ENCODE data around the gene ITIH4.

Gene ITIH4

GRCh38 chr3:52839892-52840545, 9.5 kb upstream of the ITIH4 start:
- Histone ChIP-seq H3K9me3 (ENCODE audit: insufficient read depth, low read depth, low read length) (no peaks in the 10 kb centered on the region), H3K4me1 (ENCODE audit: insufficient read depth, low read length) (no peaks in the 10 kb centered on the region), H3K27me3 (ENCODE audit: insufficient read depth, low read length) (no peaks in the 10 kb centered on the region), H3K4me3 (ENCODE audit: low read length) (no peak overlapping the region), H3K36me3 (ENCODE audit: insufficient read depth, low read depth, low read length) (peaks cover 18% of the 10 kb centered on the region; the same call in 1 of the 2 replicates), H3K9ac (ENCODE audit: low read depth, low read length) (no peak overlapping the region), H3K27ac (ENCODE audit: low read length) (no peak overlapping the region)

GRCh38 chr3:52839268-52839575, 8.8 kb upstream of the ITIH4 start:
- H3K4me1 ChIP-seq (ENCODE audit: insufficient read depth, low read length) = no peaks in the 10 kb centered on the region
- no peaks in the 10 kb centered on the region for H3K9me3 ChIP-seq (ENCODE audit: insufficient read depth, low read depth, low read length)

GRCh38 chr3:52838561-52839267, 8.2 kb upstream of the ITIH4 start:
- Histone ChIP-seq H3K9me3 (ENCODE audit: insufficient read depth, low read depth, low read length) (no peaks in the 10 kb centered on the region), H3K4me3 (ENCODE audit: low read length) (no peak overlapping the region), H3K27me3 (ENCODE audit: insufficient read depth, low read length) (no peaks in the 10 kb centered on the region), H3K4me1 (ENCODE audit: insufficient read depth, low read length) (no peaks in the 10 kb centered on the region), H3K27ac (ENCODE audit: low read length) (no peak overlapping the region), H3K9ac (ENCODE audit: low read depth, low read length) (no peak overlapping the region), H3K36me3 (ENCODE audit: insufficient read depth, low read depth, low read length) (peaks cover 18% of the 10 kb centered on the region; the same call in 1 of the 2 replicates)

More at GRCh38 chr3:52839268-52839575, 8.8 kb upstream of the ITIH4 start:
- no peak overlapping the region for H3K9ac ChIP-seq (ENCODE audit: low read depth, low read length)
- H3K27me3 ChIP-seq (ENCODE audit: insufficient read depth, low read length) = no peaks in the 10 kb centered on the region
- H3K36me3 ChIP-seq (ENCODE audit: insufficient read depth, low read depth, low read length) = peaks cover 18% of the 10 kb centered on the region; the same call in 1 of the 2 replicates
- no peak overlapping the region for H3K4me3 ChIP-seq (ENCODE audit: low read length)
- H3K27ac ChIP-seq (ENCODE audit: low read length) = no peak overlapping the region

DNA sequence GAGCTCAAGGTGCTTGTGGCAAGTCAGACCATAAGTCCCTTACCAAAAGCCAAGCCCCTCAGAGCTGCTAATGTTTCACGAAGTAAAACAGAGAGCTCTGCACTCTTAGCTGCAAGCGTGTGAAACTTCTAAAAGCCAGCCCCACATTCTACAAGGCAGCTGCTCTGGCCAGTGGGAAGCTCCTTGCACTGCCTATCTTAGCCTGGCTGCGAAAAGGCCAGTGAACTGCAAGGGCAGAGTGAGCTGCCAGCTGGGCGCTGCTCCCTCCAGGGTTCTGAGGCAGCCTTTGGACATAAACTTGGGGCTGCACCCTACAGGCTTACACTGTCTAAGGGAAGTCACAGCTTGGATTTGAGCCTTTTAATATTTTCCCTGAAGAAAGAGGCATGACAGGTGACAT, 6.5 kb upstream of the ITIH4 start:
- no peaks in the 10 kb centered on the region for H3K4me1 ChIP-seq (ENCODE audit: insufficient read depth, low read length)
- no peak overlapping the region; the same call in 1 of the 2 replicates for H3K9ac ChIP-seq (ENCODE audit: low read depth, low read length)
- H3K36me3 ChIP-seq (ENCODE audit: insufficient read depth, low read depth, low read length) = peaks cover 10% of the 10 kb centered on the region; the same call in 1 of the 2 replicates
- H3K9me3 ChIP-seq (ENCODE audit: insufficient read depth, low read depth, low read length) = no peaks in the 10 kb centered on the region
- no peak overlapping the region for H3K4me3 ChIP-seq (ENCODE audit: low read length)
- H3K27me3 ChIP-seq (ENCODE audit: insufficient read depth, low read length) = no peaks in the 10 kb centered on the region
- no peak overlapping the region for H3K27ac ChIP-seq (ENCODE audit: low read length)

DNA sequence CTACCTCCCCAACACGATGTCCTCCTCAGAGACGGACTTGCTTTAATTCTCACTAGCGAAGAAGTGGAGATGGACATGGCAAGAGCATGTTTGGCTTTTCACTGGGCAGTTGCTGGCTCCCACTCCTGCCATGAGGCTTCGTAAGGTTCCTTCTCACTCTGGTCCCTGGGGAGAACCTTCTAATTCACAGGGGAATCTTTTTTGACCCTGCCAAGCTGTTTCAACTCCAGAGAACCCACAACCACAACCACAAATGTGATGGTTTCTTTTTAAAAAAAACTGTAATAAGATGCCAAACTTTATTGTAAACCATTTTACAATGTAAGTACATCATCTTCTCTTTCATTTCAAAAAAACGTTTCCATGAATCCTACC, 6.0 kb upstream of the ITIH4 start:
- no peaks in the 10 kb centered on the region for H3K9me3 ChIP-seq (ENCODE audit: insufficient read depth, low read depth, low read length)
- H3K4me3 ChIP-seq (ENCODE audit: low read length) = no peak overlapping the region
- peaks cover 6% of the 10 kb centered on the region; the same call in 1 of the 2 replicates for H3K36me3 ChIP-seq (ENCODE audit: insufficient read depth, low read depth, low read length)
- H3K9ac ChIP-seq (ENCODE audit: low read depth, low read length) = no peak overlapping the region; the same call in 1 of the 2 replicates
- H3K4me1 ChIP-seq (ENCODE audit: insufficient read depth, low read length) = no peaks in the 10 kb centered on the region
- H3K27me3 ChIP-seq (ENCODE audit: insufficient read depth, low read length) = no peaks in the 10 kb centered on the region
- no peak overlapping the region for H3K27ac ChIP-seq (ENCODE audit: low read length)

DNA sequence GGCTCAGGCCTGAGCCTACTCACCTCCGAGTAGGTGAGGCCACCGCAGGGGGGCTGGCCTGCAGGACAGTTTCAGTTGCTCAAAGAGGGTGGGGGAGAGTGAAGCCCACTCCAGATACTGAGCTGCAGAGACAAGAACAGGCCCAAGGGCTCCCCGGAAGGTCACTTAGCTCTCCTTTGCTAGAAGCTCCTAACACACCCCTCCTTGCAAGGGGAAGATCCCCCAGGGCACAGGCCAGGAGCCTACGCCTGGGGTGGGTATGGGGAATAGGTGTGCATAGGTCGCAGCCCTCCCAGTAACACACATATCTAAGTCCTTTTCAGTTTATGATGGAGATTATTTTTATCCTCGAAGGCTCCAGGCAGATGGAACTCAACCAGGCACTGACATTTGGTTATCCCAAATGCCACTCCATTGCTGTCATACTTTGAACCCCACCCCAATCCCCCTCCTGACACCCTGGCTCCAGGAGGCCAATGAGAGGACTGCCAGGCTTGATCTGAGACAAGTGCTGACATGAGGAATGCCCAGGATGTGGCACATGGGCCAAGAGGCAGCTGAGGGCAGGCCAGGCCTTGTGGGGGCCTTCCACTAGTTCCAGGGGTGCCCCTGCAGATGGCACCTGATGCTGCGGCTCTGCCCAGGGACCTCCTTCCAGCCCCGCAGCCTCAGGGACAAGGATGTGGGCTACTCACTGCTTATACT, 5.4 kb upstream of the ITIH4 start:
- no peaks in the 10 kb centered on the region for H3K9me3 ChIP-seq (ENCODE audit: insufficient read depth, low read depth, low read length)
- H3K36me3 ChIP-seq (ENCODE audit: insufficient read depth, low read depth, low read length) = peaks cover under 1% of the 10 kb centered on the region; the same call in 1 of the 2 replicates
- no peaks in the 10 kb centered on the region for H3K27me3 ChIP-seq (ENCODE audit: insufficient read depth, low read length)
- no peak overlapping the region for H3K9ac ChIP-seq (ENCODE audit: low read depth, low read length)
- H3K4me1 ChIP-seq (ENCODE audit: insufficient read depth, low read length) = no peaks in the 10 kb centered on the region
- H3K27ac ChIP-seq (ENCODE audit: low read length) = no peak overlapping the region
- no peak overlapping the region for H3K4me3 ChIP-seq (ENCODE audit: low read length)

GRCh38 chr3:52834871-52835501, 4.5 kb upstream of the ITIH4 start, which contains the start of gene MUSTN1:
MUSTN1 (minus strand) TSS chr3:52835019; CDS start chr3:52834948, 71 bp downstream.
- Histone ChIP-seq H3K9me3 (ENCODE audit: insufficient read depth, low read depth, low read length) (no peaks in the 10 kb centered on the region), H3K4me3 (ENCODE audit: low read length) (no peak within 1 kb of the TSS), H3K27ac (ENCODE audit: low read length) (no peak within 1 kb of the TSS), H3K9ac (ENCODE audit: low read depth, low read length) (no peak within 1 kb of the TSS), H3K4me1 (ENCODE audit: insufficient read depth, low read length) (no peaks in the 10 kb centered on the region), H3K36me3 (ENCODE audit: insufficient read depth, low read depth, low read length) (no peaks in the 10 kb centered on the region; the same call in 1 of the 2 replicates), H3K27me3 (ENCODE audit: insufficient read depth, low read length) (no peaks in the 10 kb centered on the region)

DNA sequence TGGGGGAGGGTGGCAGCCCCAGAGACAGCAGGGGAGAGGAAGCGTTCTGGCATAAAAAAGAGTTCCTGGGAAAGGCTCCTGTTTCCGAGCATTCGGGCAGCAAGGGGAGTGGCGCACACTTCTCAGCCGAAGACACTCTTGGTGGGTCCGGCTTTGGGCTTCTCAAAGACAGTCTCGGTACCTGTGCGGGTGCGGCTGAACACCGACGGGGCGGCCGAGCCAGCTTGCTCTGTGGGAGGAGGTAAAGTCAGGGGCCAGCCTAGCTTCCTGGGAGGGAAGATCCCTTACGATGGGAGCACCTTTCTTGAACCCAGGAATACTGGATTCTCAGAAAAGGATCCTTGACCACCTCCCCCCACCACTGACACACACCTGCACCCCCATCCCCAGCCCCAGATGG, 2.7 kb upstream of the ITIH4 start:
- Histone ChIP-seq H3K27ac (ENCODE audit: low read length) (no peak overlapping the region), H3K4me3 (ENCODE audit: low read length) (no peak overlapping the region), H3K9me3 (ENCODE audit: insufficient read depth, low read depth, low read length) (no peaks in the 10 kb centered on the region), H3K27me3 (ENCODE audit: insufficient read depth, low read length) (no peaks in the 10 kb centered on the region), H3K36me3 (ENCODE audit: insufficient read depth, low read depth, low read length) (no peaks in the 10 kb centered on the region; the same call in 1 of the 2 replicates), H3K4me1 (ENCODE audit: insufficient read depth, low read length) (no peaks in the 10 kb centered on the region), H3K9ac (ENCODE audit: low read depth, low read length) (no peak overlapping the region)

DNA sequence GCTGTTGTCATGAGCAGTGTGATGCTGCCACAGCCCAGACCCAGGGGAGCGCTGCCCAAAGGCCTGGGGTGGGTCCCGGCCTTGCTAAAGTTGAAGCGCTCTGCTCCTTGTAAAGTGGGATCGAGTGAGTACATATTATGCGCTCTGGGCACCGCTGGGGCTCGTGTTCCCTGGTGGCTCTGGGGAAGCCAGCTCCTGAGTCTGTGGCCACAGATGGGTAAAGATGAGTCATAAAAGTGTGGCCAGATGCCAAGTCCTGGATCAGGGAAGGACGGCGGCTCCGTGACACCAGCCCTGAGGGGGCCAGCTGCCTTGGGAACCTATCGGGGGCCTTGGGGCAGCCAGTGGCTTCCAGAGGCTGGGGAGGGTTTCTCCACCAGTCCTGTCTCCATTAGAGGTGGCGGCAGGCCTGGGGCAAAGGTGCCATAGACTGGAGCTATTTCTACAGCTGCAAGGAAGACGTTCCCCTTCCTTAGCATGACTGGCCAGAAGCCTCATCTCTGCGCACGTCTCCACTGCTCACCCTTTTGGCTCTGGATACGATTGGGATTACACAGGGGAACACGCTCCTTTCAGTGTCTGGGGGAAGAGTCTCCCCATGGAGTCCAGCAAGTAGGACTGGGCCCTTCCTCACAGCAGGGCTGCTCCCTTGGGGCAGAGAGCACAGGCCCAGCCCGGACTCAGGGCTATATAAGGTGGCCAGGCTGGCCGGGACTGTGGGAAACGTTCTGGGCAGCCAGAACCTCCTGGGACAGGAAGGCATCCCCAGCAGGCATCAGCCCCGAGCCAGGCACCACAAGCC, 1.2 kb upstream of the ITIH4 start:
- Histone ChIP-seq H3K4me1 (ENCODE audit: insufficient read depth, low read length) (no peaks in the 10 kb centered on the region), H3K9me3 (ENCODE audit: insufficient read depth, low read depth, low read length) (no peaks in the 10 kb centered on the region), H3K4me3 (ENCODE audit: low read length) (no peak overlapping the region), H3K9ac (ENCODE audit: low read depth, low read length) (no peak overlapping the region), H3K36me3 (ENCODE audit: insufficient read depth, low read depth, low read length) (no peaks in the 10 kb centered on the region; the same call in 1 of the 2 replicates), H3K27me3 (ENCODE audit: insufficient read depth, low read length) (no peaks in the 10 kb centered on the region), H3K27ac (ENCODE audit: low read length) (no peak overlapping the region)

DNA sequence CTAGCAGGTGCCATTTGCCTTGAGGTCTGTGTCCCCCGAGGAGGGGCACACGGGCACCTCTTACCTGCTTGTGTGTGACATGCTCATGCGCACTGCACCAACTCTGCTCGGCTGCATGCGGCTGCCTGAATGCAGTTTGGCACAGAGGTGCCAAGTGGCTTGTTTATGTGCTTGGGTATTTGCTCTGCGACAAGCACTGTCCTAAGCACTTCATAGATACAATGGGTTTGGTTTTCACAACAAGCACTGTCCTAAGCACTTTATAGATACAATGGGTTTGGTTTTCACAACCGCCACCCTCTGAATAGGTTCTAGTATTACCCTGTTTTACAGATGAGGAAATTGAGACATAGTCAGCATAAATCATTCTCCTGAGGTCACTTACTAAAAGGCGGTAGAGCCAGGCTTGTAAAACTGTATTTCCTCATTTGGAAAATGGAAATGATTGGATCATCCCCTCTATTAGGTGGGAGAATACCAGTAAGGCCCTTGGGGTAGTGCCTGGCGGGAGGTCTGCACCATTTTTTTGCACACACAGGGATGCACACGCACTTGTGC, 487 bp downstream of the ITIH4 start:
- H3K9ac ChIP-seq (ENCODE audit: low read depth, low read length) = no peak overlapping the region
- H3K36me3 ChIP-seq (ENCODE audit: insufficient read depth, low read depth, low read length) = no peaks in the 10 kb centered on the region
- no peak overlapping the region for H3K4me3 ChIP-seq (ENCODE audit: low read length)
- H3K27ac ChIP-seq (ENCODE audit: low read length) = no peak overlapping the region
- no peaks in the 10 kb centered on the region for H3K9me3 ChIP-seq (ENCODE audit: insufficient read depth, low read depth, low read length)
- H3K4me1 ChIP-seq (ENCODE audit: insufficient read depth, low read length) = no peaks in the 10 kb centered on the region
- no peaks in the 10 kb centered on the region for H3K27me3 ChIP-seq (ENCODE audit: insufficient read depth, low read length)

GRCh38 chr3:52829482-52829881, 990 bp downstream of the ITIH4 start:
- Histone ChIP-seq H3K4me3 (ENCODE audit: low read length) (no peak overlapping the region), H3K27ac (ENCODE audit: low read length) (no peak overlapping the region), H3K9ac (ENCODE audit: low read depth, low read length) (no peak overlapping the region), H3K27me3 (ENCODE audit: insufficient read depth, low read length) (no peaks in the 10 kb centered on the region), H3K36me3 (ENCODE audit: insufficient read depth, low read depth, low read length) (no peaks in the 10 kb centered on the region), H3K9me3 (ENCODE audit: insufficient read depth, low read depth, low read length) (no peaks in the 10 kb centered on the region), H3K4me1 (ENCODE audit: insufficient read depth, low read length) (no peaks in the 10 kb centered on the region)
